HepG2 (cell line): ENCODE data around the gene ETF1. TPM values are rescaled to one million over a fixed set of nuclear protein-coding genes. Genes with fewer than 3 reads are reported as not detected.

Experiments used
- ARID2 ChIP-seq: sonication (generic); formaldehyde crosslinking; IDR thresholded peaks from 2 replicates; pipeline ENCODE4 v1.8.1; 2022; ENCODE audit warnings: mild to moderate bottlenecking, missing genetic modification reagents, borderline replicate concordance
- BRD4 ChIP-seq: sonication (generic); formaldehyde crosslinking; IDR thresholded peaks from 2 replicates; pipeline ENCODE4 v1.4.0; 2020; ENCODE audit warnings: missing genetic modification reagents
- DDIT3 ChIP-seq: sonication (generic); formaldehyde crosslinking; IDR thresholded peaks from 2 replicates; pipeline ENCODE4 v1.4.0; 2020; ENCODE audit warnings: mild to moderate bottlenecking, missing genetic modification reagents
- DNMT1 ChIP-seq: sonication (generic); formaldehyde crosslinking; IDR thresholded peaks from 2 replicates; pipeline ENCODE4 v1.5.1; 2020; ENCODE audit warnings: mild to moderate bottlenecking, missing genetic modification reagents
- ERF ChIP-seq: IDR thresholded peaks from 2 replicates; pipeline ENCODE4 v1.6.1; 2018; ENCODE audit warnings: missing biosample characterization, missing genetic modification reagents
- FOXA3 ChIP-seq: IDR thresholded peaks from 2 replicates; pipeline ENCODE4 v1.6.1; 2016; ENCODE audit warnings: missing genetic modification reagents, missing compliant biosample characterization
- HES4 ChIP-seq: sonication (generic); formaldehyde crosslinking; IDR thresholded peaks from 2 replicates; pipeline ENCODE4 v1.9.0; 2021; ENCODE audit warnings: mild to moderate bottlenecking, missing genetic modification reagents, borderline replicate concordance
- HMG20A ChIP-seq: IDR thresholded peaks from 2 replicates; pipeline ENCODE4 v1.6.1; 2016; ENCODE audit warnings: borderline replicate concordance
- HNRNPK ChIP-seq: fragments of 200-400 bp; formaldehyde crosslinking; IDR thresholded peaks from 2 replicates; pipeline ENCODE4 v1.6.1; 2018; ENCODE audit warnings: low read length, low read depth, moderate library complexity, mild to moderate bottlenecking; ENCODE audit not compliant: poor library complexity, severe bottlenecking
- KLF9 ChIP-seq: IDR thresholded peaks from 2 replicates; pipeline ENCODE4 v1.6.1; 2016; ENCODE audit warnings: low read depth
- MAFK ChIP-seq, 2 experiments: IDR thresholded peaks in 1 of 2; conservative IDR thresholded peaks in 1 of 2; 2 replicates each; pipeline ENCODE4 v1.6.1; 2011; ENCODE audit warnings: improper control_type of control experiment in 2 of 2, low read length in 2 of 2
- MIXL1 ChIP-seq: IDR thresholded peaks from 2 replicates; pipeline ENCODE4 v1.6.1; 2016
- MNT ChIP-seq: fragments of 450-650 bp; IDR thresholded peaks from 2 replicates; pipeline ENCODE4 v1.6.1; 2016
- NFRKB ChIP-seq: fragments of 450-650 bp; IDR thresholded peaks from 2 replicates; pipeline ENCODE4 v1.6.1; 2017
- NR2F1 ChIP-seq, 2 experiments: fragments of 450-650 bp in 1 of 2; formaldehyde crosslinking in 1 of 2; IDR thresholded peaks; 2 replicates each; pipeline versions ENCODE4 v1.5.0 to v1.6.1; 2016 to 2020; ENCODE audit warnings: mild to moderate bottlenecking in 1 of 2, missing compliant biosample characterization in 1 of 2, missing genetic modification reagents in 1 of 2, moderate library complexity in 1 of 2
- PHF21A ChIP-seq: sonication (generic); formaldehyde crosslinking; IDR thresholded peaks from 2 replicates; pipeline ENCODE4 v1.5.0; 2020; ENCODE audit warnings: mild to moderate bottlenecking, missing genetic modification reagents
- PPARG ChIP-seq: conservative IDR thresholded peaks from 2 replicates; pipeline ENCODE4 v1.6.1; 2016; ENCODE audit warnings: missing biosample characterization, missing genetic modification reagents
- RARA ChIP-seq: IDR thresholded peaks from 2 replicates; pipeline ENCODE4 v1.6.1; 2016; ENCODE audit warnings: missing genetic modification reagents, missing compliant biosample characterization
- RFX3 ChIP-seq: IDR thresholded peaks from 2 replicates; pipeline ENCODE4 v1.6.1; 2016; ENCODE audit warnings: missing biosample characterization, missing genetic modification reagents
- RFX5 ChIP-seq: IDR thresholded peaks from 2 replicates; pipeline ENCODE4 v1.6.1; 2011; ENCODE audit warnings: low read depth, low read length, improper control_type of control experiment
- SATB2 ChIP-seq: sonication (generic); formaldehyde crosslinking; IDR thresholded peaks from 2 replicates; pipeline ENCODE4 v1.5.0; 2020; ENCODE audit warnings: missing genetic modification reagents
- SOX13 ChIP-seq, 3 experiments: fragments of 450-650 bp in 1 of 3; sonication (generic) in 1 of 3; formaldehyde crosslinking in 1 of 3; IDR thresholded peaks in 2 of 3; conservative IDR thresholded peaks in 1 of 3; 2 replicates each; pipeline versions ENCODE4 v1.5.0 to v1.6.1; 2016 to 2020; ENCODE audit warnings: antibody characterized with exemption in 1 of 3, mild to moderate bottlenecking in 1 of 3, missing compliant biosample characterization in 1 of 3, missing genetic modification reagents in 1 of 3, moderate library complexity in 1 of 3
- TEF ChIP-seq: sonication (generic); formaldehyde crosslinking; IDR thresholded peaks from 2 replicates; pipeline ENCODE4 v1.5.0; 2020; ENCODE audit warnings: missing genetic modification reagents
- ZBTB1 ChIP-seq: sonication (generic); formaldehyde crosslinking; IDR thresholded peaks from 2 replicates; pipeline ENCODE4 v1.4.0; 2020; ENCODE audit warnings: missing genetic modification reagents, borderline replicate concordance
- ZMAT3 ChIP-seq: sonication (generic); formaldehyde crosslinking; conservative IDR thresholded peaks from 2 replicates; pipeline ENCODE4 v1.7.0; 2021; ENCODE audit warnings: missing genetic modification reagents
- ZNF326 ChIP-seq: sonication (generic); formaldehyde crosslinking; IDR thresholded peaks from 2 replicates; pipeline ENCODE4 v1.4.0; 2020; ENCODE audit warnings: missing genetic modification reagents, borderline replicate concordance
- ZNF549 ChIP-seq: sonication (generic); formaldehyde crosslinking; IDR thresholded peaks from 2 replicates; pipeline ENCODE4 v1.5.0; 2020; ENCODE audit warnings: missing genetic modification reagents
- ZNF605 ChIP-seq: sonication (generic); formaldehyde crosslinking; IDR thresholded peaks from 2 replicates; pipeline ENCODE4 v1.8.0; 2022; ENCODE audit warnings: mild to moderate bottlenecking, missing genetic modification reagents
- ZNF772 ChIP-seq: sonication (generic); formaldehyde crosslinking; IDR thresholded peaks from 2 replicates; pipeline ENCODE4 v1.5.0; 2020; ENCODE audit warnings: mild to moderate bottlenecking, missing genetic modification reagents
- ZNF775 ChIP-seq: sonication (generic); formaldehyde crosslinking; IDR thresholded peaks from 2 replicates; pipeline ENCODE4 v1.4.0; 2020; ENCODE audit warnings: missing genetic modification reagents, mild to moderate bottlenecking, moderate library complexity, borderline replicate concordance
- ZNF781 ChIP-seq: sonication (generic); formaldehyde crosslinking; IDR thresholded peaks from 2 replicates; pipeline ENCODE4 v1.5.1; 2020; ENCODE audit warnings: borderline replicate concordance, mild to moderate bottlenecking, missing genetic modification reagents; ENCODE audit errors: not compliant biosample characterization
- ZNF782 ChIP-seq: sonication (generic); formaldehyde crosslinking; IDR thresholded peaks from 2 replicates; pipeline ENCODE4 v1.4.0; 2020; ENCODE audit warnings: missing genetic modification reagents, mild to moderate bottlenecking, borderline replicate concordance
- ZNF792 ChIP-seq: IDR thresholded peaks from 2 replicates; pipeline ENCODE4 v1.6.1; 2016
- polyA plus RNA-seq, 8 experiments: library from polyadenylated mRNA; depleted of rRNA in 3 of 8; stranded (reverse) in 7 of 8; unstranded in 1 of 8; fragments of >200 nt; fragmentation: Illumina TruSeq in 4 of 8; extraction: Trizol in 4 of 8; gene quantifications; 2 replicates each; pipeline versions ENCODE4 v1.2.1 to v1.2.3, GENCODE V29; 2011 to 2016; ENCODE audit warnings: low read depth in 4 of 8, missing spikeins in 1 of 8, mixed read lengths in 1 of 8; ENCODE audit not compliant: insufficient read depth in 1 of 8
- total RNA-seq, 5 experiments: library from RNA; depleted of rRNA; stranded (reverse); fragments of >200 nt; fragmentation: Illumina TruSeq; extraction: Trizol; gene quantifications; 2 replicates each; pipeline ENCODE4 v1.2.3, GENCODE V29; 2016; ENCODE audit warnings: low read depth in 1 of 5

The ETF1 gene
- total and polyA plus RNA-seq, 2 of the 13 experiments (the other 11 are each of a cell fraction or from before 2014, with no cell fraction given) = 52.1 to 184 TPM

GRCh38 chr5:138464008-138464387 is 79.0 kb downstream of the ETF1 start (continued):
- peak; percentile 85; the same call in 1 of the 2 replicates for TF ChIP-seq ZNF792 (CRISPR knock-in tag)
- TF ChIP-seq NFRKB = no peak
- peak; percentile 45; the same call in 1 of the 2 replicates for TF ChIP-seq RARA (CRISPR knock-in tag)
- TF ChIP-seq ZMAT3 (CRISPR knock-in tag) = no peak; the same call in 1 of the 2 replicates
- peak; percentile 78; the same call in 1 of the 2 replicates for TF ChIP-seq HES4
- TF ChIP-seq ZNF782 (CRISPR knock-in tag) = no peak
- no peak for TF ChIP-seq NR2F1 (CRISPR knock-in tag; IDR thresholded peaks at IDR 0.05)
- no peak for TF ChIP-seq ZBTB1
- no peak for TF ChIP-seq PPARG (CRISPR knock-in tag)
- TF ChIP-seq KLF9 (CRISPR knock-in tag) = no peak
- TF ChIP-seq ZNF772 (CRISPR knock-in tag) = peak; percentile 66
- no peak for TF ChIP-seq ZNF775 (CRISPR knock-in tag)
- TF ChIP-seq DNMT1 (CRISPR knock-in tag) = 0 out of 2 replicates have a peak, but pooled peaks have one; percentile 76
- 0 out of 2 replicates have a peak, but pooled peaks have one; percentile 24 for TF ChIP-seq MIXL1 (CRISPR knock-in tag)
- 0 out of 2 replicates have a peak, but pooled peaks have one; percentile 8 for TF ChIP-seq TEF (CRISPR knock-in tag)
- TF ChIP-seq MNT = no peak
- no peak for TF ChIP-seq DDIT3 (CRISPR knock-in tag)
- peak; percentile 55; the same call in 1 of the 2 replicates for TF ChIP-seq FOXA3 (CRISPR knock-in tag)
- no peak for TF ChIP-seq ZNF326 (CRISPR knock-in tag)
- TF ChIP-seq PHF21A = no peak; the same call in 1 of the 2 replicates
- TF ChIP-seq ZNF549 (CRISPR knock-in tag) = no peak
- no peak for TF ChIP-seq SOX13 (IDR thresholded peaks at IDR 0.05)
- TF ChIP-seq SOX13 (CRISPR knock-in tag; conservative IDR thresholded peaks at IDR 0.05 in 1 of 2, IDR thresholded peaks at IDR 0.05 in 1 of 2) = peak in 1 of 2 experiments; percentile 28; a peak in 1 of 4 replicates
- peak; percentile 92 for TF ChIP-seq ZNF605 (CRISPR knock-in tag)
- TF ChIP-seq HMG20A = no peak
- TF ChIP-seq RFX3 (CRISPR knock-in tag) = no peak
- TF ChIP-seq MAFK (conservative IDR thresholded peaks at IDR 0.05 in 1 of 2, IDR thresholded peaks at IDR 0.05 in 1 of 2; ENCODE audit: low read length in 2 of 2) = no peak
- TF ChIP-seq RFX5 = no peak
- 0 out of 2 replicates have a peak, but pooled peaks have one; percentile 47 for TF ChIP-seq ERF (CRISPR knock-in tag)
- TF ChIP-seq SATB2 = no peak
- peak; percentile 58 for TF ChIP-seq HNRNPK
- TF ChIP-seq BRD4 = no peak
- no peak for TF ChIP-seq ARID2 (CRISPR knock-in tag)
- TF ChIP-seq ZNF781 (CRISPR knock-in tag) = peak; percentile 53
